UCSD-AML1 (cell line): ENCODE data around the gene OR2W1.
A peak's percentile ranks its signal among the peaks of the same experiment; 100 is the strongest.

ENCODE experiments used
- DNase-seq: peaks from one replicate; lab custom pipeline; 2025; ENCODE audit not compliant: unreplicated experiment; lab: John Stamatoyannopoulos, UW

OR2W1 gene, protein sequence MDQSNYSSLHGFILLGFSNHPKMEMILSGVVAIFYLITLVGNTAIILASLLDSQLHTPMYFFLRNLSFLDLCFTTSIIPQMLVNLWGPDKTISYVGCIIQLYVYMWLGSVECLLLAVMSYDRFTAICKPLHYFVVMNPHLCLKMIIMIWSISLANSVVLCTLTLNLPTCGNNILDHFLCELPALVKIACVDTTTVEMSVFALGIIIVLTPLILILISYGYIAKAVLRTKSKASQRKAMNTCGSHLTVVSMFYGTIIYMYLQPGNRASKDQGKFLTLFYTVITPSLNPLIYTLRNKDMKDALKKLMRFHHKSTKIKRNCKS

GRCh38 chr6:29045075-29045474, at the start of gene OR2W1:
OR2W1 (minus strand) TSS chr6:29045175; CDS start chr6:29045175, 0 bp downstream.
- no peak for DNase-seq

- DNase-seq: no peak
These were observed 48.0 kb upstream of the OR2W1 start for GRCh38 chr6:29092957-29093356.

DNA sequence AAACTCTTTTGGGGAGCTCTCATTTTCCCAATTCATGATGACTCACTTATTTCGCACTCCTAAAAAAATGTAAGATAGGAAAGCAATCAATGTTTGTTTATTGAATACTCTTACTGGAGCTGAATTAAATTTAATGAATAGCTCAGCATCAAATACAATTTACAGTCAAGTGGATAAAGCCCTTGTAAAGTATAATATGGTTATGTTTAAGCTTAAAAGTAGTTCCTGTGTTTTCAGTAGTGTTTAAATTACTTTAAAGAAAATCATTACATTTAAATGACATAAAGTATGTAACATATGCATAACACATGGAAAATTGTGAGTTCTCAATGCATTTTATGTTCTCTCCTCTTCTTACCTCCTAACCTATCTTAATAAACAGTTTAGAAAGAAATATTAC, 42.2 kb upstream of the OR2W1 start, which contains the start of gene OR2B3:
OR2B3 (minus strand) TSS at position 101 of the 400 bp plus-strand sequence; CDS start at position 36, 65 bp downstream.
- no peak for DNase-seq

- DNase-seq: no peak
These were observed 37.5 kb upstream of the OR2W1 start for GRCh38 chr6:29082457-29082856.

DNA sequence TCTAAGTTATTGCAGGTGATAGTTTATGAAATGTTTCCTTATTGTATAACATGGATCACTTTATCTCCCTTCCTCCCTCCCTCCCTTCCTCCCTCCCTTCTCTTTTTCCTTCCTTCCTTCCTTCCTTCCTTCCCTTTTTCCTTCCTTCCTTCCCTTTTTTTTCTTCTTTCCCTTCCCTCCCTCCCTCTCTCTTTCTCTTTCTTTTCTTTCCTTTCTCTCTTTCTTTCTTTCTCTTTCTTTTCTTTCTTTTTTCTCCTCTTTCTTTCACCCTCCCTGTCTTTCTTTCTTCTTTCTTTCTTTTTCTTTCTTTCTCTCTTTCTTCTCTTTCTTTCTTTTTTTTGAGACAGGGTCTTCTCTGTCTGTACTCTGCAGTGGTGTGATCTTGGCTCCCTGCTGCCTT, 36.3 kb upstream of the OR2W1 start:
- DNase-seq: no peak

- DNase-seq: no peak
These were observed 34.2 kb upstream of the OR2W1 start for GRCh38 chr6:29079203-29079602.

DNA sequence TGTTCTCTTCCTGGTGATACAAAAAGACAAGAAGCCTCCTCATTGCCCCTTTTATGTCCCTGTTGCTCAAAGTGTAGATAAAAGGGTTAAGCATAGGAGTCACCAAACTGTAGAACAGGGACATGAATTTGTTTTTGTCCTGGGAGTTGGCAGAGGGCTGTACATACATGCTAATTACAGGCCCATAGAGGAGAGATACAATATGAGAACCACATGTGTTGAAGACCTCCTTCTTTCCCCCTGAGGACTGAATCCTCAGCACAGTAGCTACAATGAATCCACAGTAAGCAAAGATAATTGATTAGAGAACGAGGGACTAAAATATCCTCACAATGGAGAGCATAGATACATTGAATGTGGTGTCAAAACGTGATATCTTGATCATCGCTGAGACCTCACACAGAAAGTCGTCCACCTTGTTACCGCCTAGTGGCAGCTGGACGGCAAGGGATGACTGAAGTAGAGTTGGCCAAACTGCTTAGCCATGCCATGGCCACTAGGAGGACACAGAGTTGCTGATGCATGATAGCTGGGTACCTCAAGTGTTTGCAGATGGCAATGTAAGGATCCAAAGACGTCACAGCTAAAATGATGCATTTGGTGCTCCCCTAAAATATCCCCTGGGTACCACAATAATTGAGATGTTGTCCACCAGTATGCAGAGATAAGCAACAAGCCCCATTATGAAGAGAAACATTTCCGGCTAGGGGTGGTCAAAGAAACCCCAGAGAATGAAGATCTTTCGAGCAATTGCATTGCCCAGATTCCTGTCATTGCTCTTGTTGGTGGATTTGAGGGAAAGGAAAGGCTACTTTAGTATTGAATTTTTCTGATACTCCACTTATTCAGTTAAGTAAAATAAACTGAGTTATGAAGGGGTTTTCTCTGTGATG, 27.1 kb upstream of the OR2W1 start:
- DNase-seq: peak; percentile 10

GRCh38 chr6:29051680-29052079, 6.7 kb upstream of the OR2W1 start:
- no peak for DNase-seq

DNA sequence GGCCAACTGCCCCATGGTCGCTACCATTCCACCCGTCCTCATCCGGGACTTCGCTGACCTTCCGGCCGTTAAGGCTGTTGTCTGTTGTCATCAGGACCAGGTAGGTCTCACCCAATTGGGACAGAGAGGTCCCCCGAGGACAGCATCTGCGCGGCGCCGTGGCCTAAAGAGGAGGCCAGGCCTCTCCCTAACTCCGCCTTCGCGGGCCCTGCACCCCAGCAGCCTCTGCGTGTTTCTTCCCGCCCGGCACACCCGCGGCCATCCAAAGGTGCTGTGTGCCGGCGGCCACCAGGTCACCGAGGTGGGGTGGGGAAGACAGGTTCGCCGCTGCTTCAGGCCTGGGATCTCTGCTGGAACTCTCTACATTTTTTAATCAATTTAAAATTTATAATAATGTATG, 9.0 kb downstream of the OR2W1 start:
- no peak for DNase-seq

- DNase-seq: no peak
These were observed 16.2 kb downstream of the OR2W1 start for GRCh38 chr6:29028821-29029220.

- no peak for DNase-seq
These were observed 18.9 kb downstream of the OR2W1 start for GRCh38 chr6:29025927-29026585.

DNA sequence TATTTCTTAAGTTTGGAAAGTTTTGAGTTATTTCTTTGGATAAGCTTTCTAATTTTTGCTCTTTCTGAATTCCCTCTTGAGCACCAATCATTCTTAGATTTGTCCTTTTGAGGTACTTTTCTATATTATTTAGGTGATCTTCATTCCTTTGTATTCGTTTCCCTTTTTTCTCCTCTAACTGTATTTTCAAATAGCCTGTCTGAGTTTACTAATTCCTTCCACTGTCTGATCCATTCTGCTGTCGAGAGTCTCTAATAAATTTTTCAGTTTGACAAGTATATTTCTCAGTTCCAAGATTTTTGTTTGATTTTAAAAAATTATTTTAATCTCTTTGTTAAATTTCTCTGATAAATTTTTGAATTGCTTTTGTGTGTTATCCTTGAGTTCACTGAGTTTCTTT, 23.5 kb downstream of the OR2W1 start:
- DNase-seq: no peak

GRCh38 chr6:29019629-29020028, 25.3 kb downstream of the OR2W1 start:
- DNase-seq: no peak

GRCh38 chr6:29017428-29017802, 27.6 kb downstream of the OR2W1 start:
- DNase-seq: no peak

- DNase-seq: peak; percentile 75
These were observed 28.2 kb downstream of the OR2W1 start for GRCh38 chr6:29016559-29017427.

DNA sequence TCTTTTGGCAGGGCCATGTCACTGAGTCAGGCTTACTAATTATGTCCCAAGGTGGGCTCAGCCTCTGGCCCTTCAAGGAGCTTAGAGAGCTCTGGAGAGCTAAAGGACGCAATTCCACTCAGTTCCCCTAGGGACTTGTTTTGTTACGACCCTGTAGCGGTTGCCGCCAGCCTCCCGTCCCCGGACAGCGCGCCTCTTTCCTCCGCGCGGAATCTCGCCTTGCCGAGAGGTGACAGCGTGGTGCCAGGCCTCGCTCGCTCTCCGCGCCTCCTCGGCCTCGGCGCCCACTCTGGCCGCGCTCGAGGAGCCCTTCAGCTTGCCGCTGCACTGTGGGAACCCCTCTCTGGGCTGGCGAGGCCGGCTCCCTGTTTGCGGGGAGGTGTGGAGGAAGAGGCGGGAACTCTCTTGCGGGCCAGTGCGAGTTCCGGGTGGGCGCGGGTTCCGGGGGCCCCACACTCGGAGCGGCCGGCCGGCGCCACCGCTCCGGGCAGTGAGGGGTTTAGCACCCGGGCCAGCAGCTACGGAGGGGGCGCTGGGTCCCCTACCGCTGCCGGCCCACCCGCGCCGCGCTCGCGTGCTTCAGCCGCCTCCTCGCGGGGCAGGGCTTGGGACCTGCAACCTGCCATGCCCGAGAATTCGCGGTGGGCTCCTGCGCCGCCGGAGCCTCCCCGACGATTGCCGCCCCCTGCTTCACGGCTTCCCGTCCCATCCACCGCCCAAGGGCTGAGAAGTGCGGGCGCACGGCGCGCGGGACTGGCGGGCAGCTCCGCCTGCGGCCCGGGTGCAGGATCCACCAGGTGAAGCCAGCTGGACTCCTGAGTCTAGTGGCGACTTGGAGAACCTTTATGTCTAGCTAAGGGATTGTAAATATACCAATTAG, 30.0 kb downstream of the OR2W1 start:
- DNase-seq: no peak

- no peak for DNase-seq
These were observed 33.7 kb downstream of the OR2W1 start for GRCh38 chr6:29011276-29011734.

DNA sequence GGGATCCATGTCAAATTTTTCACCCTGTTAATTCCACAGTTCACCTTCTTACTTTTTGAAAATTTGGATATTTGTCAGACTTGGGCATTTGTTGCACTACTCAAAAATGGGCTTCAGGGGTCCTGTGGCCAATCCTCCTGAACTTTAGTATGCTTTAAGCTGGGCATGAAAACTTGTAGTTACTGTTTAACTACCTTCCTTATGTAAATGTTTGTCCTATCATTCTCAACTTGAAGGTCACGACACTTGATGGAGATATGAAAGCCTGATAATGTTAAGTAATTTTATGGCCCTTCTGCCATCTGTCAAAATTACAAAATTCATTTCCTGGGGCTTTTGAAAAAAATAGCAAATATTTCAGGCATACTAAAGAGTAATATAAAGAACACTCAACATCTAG, 35.6 kb downstream of the OR2W1 start:
- no peak for DNase-seq

DNA sequence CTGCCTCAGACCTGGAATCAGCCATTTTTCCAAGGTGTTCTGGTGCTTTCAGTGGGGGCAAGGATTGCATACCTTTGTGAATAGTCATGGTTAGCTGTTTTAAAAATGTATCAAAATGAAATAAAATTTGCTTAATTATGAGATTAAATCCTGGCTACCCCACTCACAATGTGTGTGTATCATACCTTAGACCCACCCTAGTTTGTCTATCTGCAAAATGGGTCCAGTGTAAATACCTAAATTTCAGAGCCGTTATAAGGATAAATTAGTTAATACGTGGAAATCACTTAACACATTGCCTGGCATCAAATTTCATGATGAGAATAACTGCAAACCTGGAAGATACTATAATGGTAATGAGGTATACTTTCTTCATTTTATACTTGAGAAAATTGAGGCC, 36.9 kb downstream of the OR2W1 start:
- no peak for DNase-seq
